GM12878 (cell line): Measurements from ENCODE around the gene NXPH1. TPM values are rescaled to one million over a fixed set of nuclear protein-coding genes. Genes with fewer than 3 reads are reported as not detected.

ENCODE experiments used
- ATAC-seq: fragments of 200-7000 bp; cut with Tn5 transposase; 3 replicates; pipeline ENCODE4 v1.9.1; 2020; ENCODE audit warnings: mild to moderate bottlenecking, moderate library complexity
- BruUV-seq: library from RNA; stranded (reverse); fragments of 400-500 nt; replicated peaks from 2 replicates; lab custom pipeline; 2021; lab: Mats Ljungman, UMichigan
- CTCF ChIA-PET: fragments of 300-600 bp; sonication (Branson Sonifier 250); formaldehyde crosslinking; extraction: SDS; loops from one replicate; lab custom pipeline; 2021; ENCODE audit warnings: inconsistent platforms; lab: Yijun Ruan, JAX
- POLR2A ChIA-PET: fragments of 350-600 bp; formaldehyde crosslinking; extraction: SDS; loops from one replicate; lab custom pipeline; 2021; ENCODE audit warnings: inconsistent platforms; lab: Charles Lee
- RAD21 ChIA-PET: fragments of 300-600 bp; sonication (Branson Sonifier 250); formaldehyde crosslinking; loops from one replicate; lab custom pipeline; 2023; ENCODE audit warnings: antibody characterized with exemption; ENCODE audit not compliant: unreplicated experiment; lab: Charles Lee
- SMC1A ChIA-PET: fragments of 300-600 bp; sonication (Branson Sonifier 250); formaldehyde crosslinking; loops from one replicate; lab custom pipeline; 2023; ENCODE audit not compliant: unreplicated experiment, uncharacterized antibody; lab: Charles Lee
- DNase-seq: peaks from one replicate; pipeline ENCODE4 v3.0.0-alpha.2; 2011; ENCODE audit warnings: low read depth, low spot score
- FAIRE-seq: peaks from 3 replicates; lab custom pipeline; 2011; peaks lifted over from hg19 to GRCh38; lab: Jason Lieb, UNC
- H2AFZ ChIP-seq: 2 replicates; pipeline ENCODE4 v1.6.0; 2011; ENCODE audit warnings: low read depth, low read length, control low read depth; ENCODE audit not compliant: control insufficient read depth
- H3K27ac ChIP-seq: 2 replicates; pipeline ENCODE4 v1.5.1; 2011; ENCODE audit warnings: control low read depth; ENCODE audit not compliant: control insufficient read depth, insufficient read depth
- H3K27me3 ChIP-seq, 2 experiments: replicated peaks in 1 of 2; 2 replicates each; pipeline versions ENCODE4 v1.6.0 to v1.6.1; 2011; ENCODE audit warnings: low read length in 1 of 2; ENCODE audit not compliant: control insufficient read depth in 2 of 2, insufficient read depth in 2 of 2
- H3K36me3 ChIP-seq, 2 experiments: 2 replicates each; pipeline ENCODE4 v1.5.1; 2011; ENCODE audit warnings: low read length in 1 of 2; ENCODE audit not compliant: control insufficient read depth in 2 of 2, insufficient read depth in 2 of 2
- H3K4me1 ChIP-seq: 2 replicates; pipeline ENCODE4 v1.6.1; 2011; ENCODE audit warnings: mild to moderate bottlenecking, low read length, moderate library complexity, mixed read lengths; ENCODE audit not compliant: control insufficient read depth, insufficient read depth
- H3K4me2 ChIP-seq: 2 replicates; pipeline ENCODE4 v1.6.0; 2011; ENCODE audit warnings: control low read depth; ENCODE audit not compliant: control insufficient read depth, insufficient read depth
- H3K4me3 ChIP-seq: fragments of 200-600 bp; sonication (generic); 2 replicates; pipeline ENCODE4 v1.5.1; 2016
- H3K79me2 ChIP-seq: 2 replicates; pipeline ENCODE4 v1.6.0; 2011; ENCODE audit warnings: low read length; ENCODE audit not compliant: control insufficient read depth, insufficient read depth
- H3K9ac ChIP-seq: 2 replicates; pipeline ENCODE4 v1.8.0; 2011; ENCODE audit warnings: low read length, control low read depth, mixed read lengths; ENCODE audit not compliant: control insufficient read depth, insufficient read depth
- H3K9me3 ChIP-seq: replicated peaks from 3 replicates; pipeline ENCODE4 v1.5.1; 2011; ENCODE audit warnings: mild to moderate bottlenecking, low read length; ENCODE audit not compliant: control insufficient read depth, insufficient read depth
- H4K20me1 ChIP-seq: 2 replicates; pipeline ENCODE4 v1.6.0; 2011; ENCODE audit not compliant: control insufficient read depth, insufficient read depth
- BCLAF1 ChIP-seq: fragments of 450-650 bp; IDR thresholded peaks from 2 replicates; pipeline ENCODE4 v1.6.1; 2017; ENCODE audit warnings: antibody characterized with exemption, mild to moderate bottlenecking, moderate library complexity
- CREM ChIP-seq: IDR thresholded peaks from 2 replicates; pipeline ENCODE4 v1.6.1; 2014; ENCODE audit warnings: antibody characterized with exemption, low read depth
- GABPA ChIP-seq: IDR thresholded peaks from 2 replicates; pipeline ENCODE4 v1.6.1; 2014; ENCODE audit warnings: antibody characterized with exemption, low read depth, mild to moderate bottlenecking, inconsistent platforms
- GATAD2B ChIP-seq: fragments of 450-650 bp; conservative IDR thresholded peaks from 2 replicates; pipeline ENCODE4 v1.6.1; 2017; ENCODE audit warnings: low read depth, mild to moderate bottlenecking, moderate library complexity
- HCFC1 ChIP-seq: fragments of 150-350 bp; IDR thresholded peaks from 2 replicates; pipeline ENCODE4 v1.6.1; 2014; ENCODE audit warnings: low read length
- IKZF2 ChIP-seq, 2 experiments: fragments of 450-650 bp; IDR thresholded peaks; 2 replicates each; pipeline ENCODE4 v1.6.1; 2017; ENCODE audit warnings: mild to moderate bottlenecking in 2 of 2, moderate library complexity in 2 of 2
- KAT2A ChIP-seq: conservative IDR thresholded peaks from 2 replicates; pipeline ENCODE4 v1.6.1; 2011; ENCODE audit warnings: low read depth, low read length; ENCODE audit not compliant: control insufficient read depth
- YY1 ChIP-seq: IDR thresholded peaks from 2 replicates; pipeline ENCODE4 v1.6.1; 2011; ENCODE audit warnings: low read depth, mild to moderate bottlenecking, low read length
- WGBS: methylation state at CpG from one replicate; pipeline ENCODE4 v1.1.6; 2016; ENCODE audit warnings: low lambda C conversion rate; ENCODE audit not compliant: insufficient replicate concordance, insufficient coverage; ENCODE audit errors: missing lambda C conversion rate; 5-methylcytosine and 5-hydroxymethylcytosine counted together
- in situ Hi-C: fragments of 300-500 bp; cut with MboI; formaldehyde crosslinking; loops from 9 replicates; pipeline ENCODE4 v1.14.3; 2018; ENCODE audit warnings: mixed read lengths
- intact Hi-C: fragments of 100-400 bp; cut with micrococcal nuclease; formaldehyde crosslinking; loops from one replicate; pipeline ENCODE4 v1.14.2; 2022; ENCODE audit not compliant: unreplicated experiment
- polyA plus RNA-seq, 11 experiments: library from polyadenylated mRNA; depleted of rRNA in 4 of 11; unstranded in 6 of 11; stranded (reverse) in 5 of 11; fragments of >200 nt; fragmentation: Nextera tagmentation in 4 of 11; fragmentation: Illumina TruSeq in 1 of 11; extraction: Ambion mirVana in 4 of 11; extraction: Trizol in 1 of 11; gene quantifications; 1 replicate in 1 of 11; 2 replicates in 10 of 11; pipeline versions ENCODE4 v1.2.1 to v1.2.3, GENCODE V29; 2011 to 2016; ENCODE audit warnings: inconsistent platforms in 2 of 11, missing spikeins in 2 of 11, low read depth in 1 of 11
- total RNA-seq, 4 experiments: library from RNA; depleted of rRNA in 3 of 4; stranded (reverse); fragments of >200 nt in 3 of 4; fragmentation: Illumina TruSeq in 1 of 4; extraction: Trizol in 1 of 4; gene quantifications; 2 replicates each; pipeline versions ENCODE4 v1.2.1 to v1.2.3, GENCODE V29; 2013 to 2021

The NXPH1 gene
- total and polyA plus RNA-seq, 10 of the 15 experiments (the other 5 are each of a cell fraction or from before 2014, with no cell fraction given): 0.06 to 0.34 TPM; not detected in 8

- BruUV-seq: no TSS peak
- no peak overlapping the region for H3K4me3 ChIP-seq
- CTCF ChIA-PET: no interaction called here
- whole genome bisulfite sequencing: 68% methylated on average over 2 of the region's 2 CpGs
- H3K27ac ChIP-seq: no peak overlapping the region
- in situ Hi-C loops (no loop called here), intact Hi-C loops (no loop called here)
- TF ChIP-seq GABPA (no peak), HCFC1 (no peak), KAT2A (no peak), GATAD2B (no peak), CREM (no peak), IKZF2 (IDR thresholded peaks at IDR 0.05) (no peak)
- DNase-seq: no peak
- no peaks in the 10 kb centered on the region for H4K20me1 ChIP-seq
- H3K9ac ChIP-seq: no peak overlapping the region
- SMC1A ChIA-PET: no interaction called here
- no peaks in the 10 kb centered on the region for H3K36me3 ChIP-seq
- peak; percentile 75 for FAIRE-seq
- no peak for ATAC-seq
- no peaks in the 10 kb centered on the region for H3K4me1 ChIP-seq
- no peaks in the 10 kb centered on the region for H3K9me3 ChIP-seq
- POLR2A ChIA-PET: no interaction called here
- no peak overlapping the region for H2AFZ ChIP-seq
- H3K79me2 ChIP-seq: no peaks in the 10 kb centered on the region
- H3K4me2 ChIP-seq: no peak overlapping the region
- no peaks in the 10 kb centered on the region for H3K27me3 ChIP-seq
- RAD21 ChIA-PET: no interaction called here
Observed at GRCh38 chr7:8742837-8743236, 309.4 kb downstream of the NXPH1 start.

GRCh38 chr7:8747338-8747737, 313.9 kb downstream of the NXPH1 start:
- no TSS peak for BruUV-seq
- Histone ChIP-seq H3K79me2 (no peaks in the 10 kb centered on the region), H3K27me3 (no peaks in the 10 kb centered on the region), H4K20me1 (no peaks in the 10 kb centered on the region), H3K9me3 (no peaks in the 10 kb centered on the region), H2AFZ (no peak overlapping the region), H3K4me1 (no peaks in the 10 kb centered on the region), H3K4me2 (no peak overlapping the region), H3K27ac (no peak overlapping the region), H3K36me3 (no peaks in the 10 kb centered on the region), H3K9ac (no peak overlapping the region), H3K4me3 (no peak overlapping the region)
- POLR2A ChIA-PET: no interaction called here
- SMC1A ChIA-PET: no interaction called here
- RAD21 ChIA-PET: no interaction called here
- TF ChIP-seq BCLAF1 (no peak), YY1 (no peak)
- in situ Hi-C loops (no loop called here), intact Hi-C loops (no loop called here)
- ATAC-seq: no peak
- no peak for FAIRE-seq
- WGBS: 0% methylated on average over 1 of the region's 1 CpG
- CTCF ChIA-PET: interaction anchor here (1.8 kb wide), 1 partner anchor 23 kb away, joined by 6 read pairs; no protein-coding TSS in a partner anchor
- no peak for DNase-seq
